MM.1S (cell line): ENCODE results near the gene SPATC1L.

Source experiments
- EZH2phosphoT487 ChIP-seq: fragments of 300-600 bp; sonication (generic); IDR thresholded peaks from 2 replicates; pipeline ENCODE4 v1.6.1; 2018; ENCODE audit warnings: antibody characterized with exemption, low read length
- TF ChIP-seq, protein P1 (sequence below): fragments of 300-600 bp; sonication (generic); IDR thresholded peaks from 2 replicates; pipeline ENCODE4 v1.5.1; 2016; ENCODE audit warnings: antibody characterized with exemption, low read length, mixed read lengths

DNA sequence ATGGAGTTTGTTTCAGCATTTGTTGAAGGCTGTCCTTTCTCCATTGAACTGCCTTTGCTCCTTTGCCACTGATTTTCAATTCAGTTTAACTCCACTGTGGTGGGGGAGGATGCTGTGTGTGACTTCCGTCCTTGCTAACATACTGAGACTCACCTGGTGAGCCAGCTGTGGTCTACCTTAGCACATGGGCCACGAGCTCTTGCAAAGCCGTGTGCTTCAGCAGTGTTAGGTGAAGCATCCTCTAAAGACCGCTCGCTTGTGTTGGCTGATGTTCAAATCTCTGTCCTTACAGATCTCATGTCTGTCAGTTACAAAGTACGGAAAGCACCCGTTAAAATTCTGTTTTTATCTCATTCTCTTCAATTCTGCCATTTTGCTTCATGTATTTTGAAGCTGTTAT, 3.6 kb upstream of the SPATC1L start:
- TF ChIP-seq EZH2phosphoT487: no peak
- TF ChIP-seq, protein P1, sequence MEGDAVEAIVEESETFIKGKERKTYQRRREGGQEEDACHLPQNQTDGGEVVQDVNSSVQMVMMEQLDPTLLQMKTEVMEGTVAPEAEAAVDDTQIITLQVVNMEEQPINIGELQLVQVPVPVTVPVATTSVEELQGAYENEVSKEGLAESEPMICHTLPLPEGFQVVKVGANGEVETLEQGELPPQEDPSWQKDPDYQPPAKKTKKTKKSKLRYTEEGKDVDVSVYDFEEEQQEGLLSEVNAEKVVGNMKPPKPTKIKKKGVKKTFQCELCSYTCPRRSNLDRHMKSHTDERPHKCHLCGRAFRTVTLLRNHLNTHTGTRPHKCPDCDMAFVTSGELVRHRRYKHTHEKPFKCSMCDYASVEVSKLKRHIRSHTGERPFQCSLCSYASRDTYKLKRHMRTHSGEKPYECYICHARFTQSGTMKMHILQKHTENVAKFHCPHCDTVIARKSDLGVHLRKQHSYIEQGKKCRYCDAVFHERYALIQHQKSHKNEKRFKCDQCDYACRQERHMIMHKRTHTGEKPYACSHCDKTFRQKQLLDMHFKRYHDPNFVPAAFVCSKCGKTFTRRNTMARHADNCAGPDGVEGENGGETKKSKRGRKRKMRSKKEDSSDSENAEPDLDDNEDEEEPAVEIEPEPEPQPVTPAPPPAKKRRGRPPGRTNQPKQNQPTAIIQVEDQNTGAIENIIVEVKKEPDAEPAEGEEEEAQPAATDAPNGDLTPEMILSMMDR: no peak
